NCI-H2227 (cell line): Measurements from ENCODE around the gene ZBTB40.

Experiments used
- DNase-seq: peaks from one replicate; lab custom pipeline; 2025; ENCODE audit not compliant: unreplicated experiment; lab: John Stamatoyannopoulos, UW

Gene ZBTB40

DNA sequence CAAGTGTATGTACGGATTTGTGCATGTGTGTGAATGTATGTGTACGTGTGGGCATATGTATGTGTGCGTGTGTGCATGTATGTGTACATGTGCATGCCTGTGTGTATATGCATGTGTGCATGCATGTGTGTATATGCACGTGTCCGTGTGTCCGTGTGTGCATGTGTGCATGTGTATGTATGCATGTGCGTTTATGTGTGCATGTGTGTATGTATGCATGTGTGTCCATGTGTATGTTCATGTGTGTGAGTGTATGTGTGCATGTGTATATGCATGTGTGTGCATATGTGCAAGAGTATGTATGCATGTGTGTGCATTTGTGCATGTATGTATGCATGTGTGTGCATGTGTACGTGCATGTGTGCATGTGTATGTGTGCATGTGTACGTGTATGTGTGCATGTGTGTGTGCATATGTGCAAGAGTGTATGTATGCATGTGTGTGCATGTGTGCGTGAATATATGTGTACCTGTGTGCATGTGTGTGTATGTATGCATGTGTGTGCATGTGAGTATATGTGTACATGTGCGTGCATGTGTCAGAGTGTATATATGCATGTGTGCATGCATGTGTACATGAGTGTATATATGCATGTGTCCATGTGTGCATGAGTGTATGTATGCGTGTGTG, 127.2 kb downstream of the ZBTB40 start:
- DNase-seq: no peak

DNA sequence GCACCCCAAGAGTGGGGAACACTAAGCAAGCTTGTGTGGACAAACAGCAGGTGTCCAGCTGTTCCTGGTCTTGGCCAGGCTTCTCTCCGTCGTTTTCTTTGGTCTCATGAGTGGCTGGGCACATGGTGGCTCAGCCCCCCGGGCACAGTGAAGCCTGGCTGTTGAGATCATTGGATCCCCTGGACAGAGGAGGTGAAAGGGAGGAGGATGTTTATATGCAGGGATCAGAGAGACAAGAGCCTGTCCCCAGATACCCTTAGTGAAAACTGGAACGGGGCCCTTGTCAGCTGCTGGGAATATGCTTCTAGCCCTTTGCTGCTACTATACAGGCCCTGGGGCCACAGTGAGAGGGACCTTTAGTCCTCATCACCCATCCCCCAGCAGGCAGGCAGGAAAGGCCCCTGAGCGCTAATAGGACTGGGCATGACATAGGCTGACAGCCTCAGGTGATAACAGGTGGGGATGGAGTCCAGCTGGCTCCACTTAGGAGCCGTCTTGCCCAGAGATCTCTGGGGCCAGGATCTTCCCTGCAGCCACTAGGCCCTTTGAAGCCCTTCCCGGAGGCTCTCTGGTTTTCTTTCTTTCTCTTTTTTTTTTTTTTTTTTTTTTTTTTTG, 128.0 kb downstream of the ZBTB40 start:
- DNase-seq: no peak
